HG03520 (cell line): ENCODE results near the gene SMIM26.
A peak's percentile ranks its signal among the peaks of the same experiment; 100 is the strongest.

Experiments used
- ATAC-seq: cut with Tn5 transposase; IDR thresholded peaks from one replicate; pipeline ENCODE4 v1.9.1; 2021; ENCODE audit warnings: mild to moderate bottlenecking, moderate library complexity; ENCODE audit not compliant: unreplicated experiment

Gene SMIM26

DNA sequence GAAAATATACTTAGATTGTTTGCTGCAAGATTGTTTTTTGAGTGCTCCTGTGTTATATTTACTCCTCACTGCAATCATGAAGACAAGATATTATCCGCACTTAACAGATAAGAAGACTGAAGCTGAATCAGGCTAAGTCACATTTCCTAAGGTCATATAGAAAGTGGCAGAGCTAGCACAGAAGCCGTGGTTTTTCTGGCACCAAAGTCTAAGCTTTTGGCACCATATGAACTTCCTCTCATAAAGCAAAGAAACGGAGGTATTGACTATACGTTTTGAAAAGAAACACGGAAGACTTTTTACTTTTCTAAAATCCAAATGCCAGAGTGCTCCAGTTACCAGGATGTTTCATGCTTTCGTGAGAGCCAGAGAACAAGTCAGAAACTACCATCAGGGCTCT is 11.3 kb downstream of the SMIM26 start:
- no peak for ATAC-seq

DNA sequence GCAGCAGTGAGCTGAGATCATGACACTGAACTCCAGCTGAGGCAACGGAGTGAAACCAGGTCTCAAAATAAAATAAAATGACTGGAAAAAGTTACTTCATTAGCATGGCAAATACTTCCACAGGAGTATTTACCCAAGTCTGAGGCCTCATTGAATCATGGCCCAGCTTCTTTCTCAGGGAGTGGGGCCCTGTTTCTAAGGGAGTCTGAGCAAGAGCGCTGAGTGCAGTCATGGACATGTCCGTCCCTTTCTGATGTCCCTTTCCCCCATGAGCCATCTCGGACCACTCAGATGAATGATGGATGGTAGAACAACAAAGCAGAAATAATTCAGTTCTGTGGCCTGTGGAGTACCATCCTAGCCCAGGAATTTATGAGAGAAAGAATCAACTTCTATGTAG is 12.8 kb downstream of the SMIM26 start:
- ATAC-seq: no peak

DNA sequence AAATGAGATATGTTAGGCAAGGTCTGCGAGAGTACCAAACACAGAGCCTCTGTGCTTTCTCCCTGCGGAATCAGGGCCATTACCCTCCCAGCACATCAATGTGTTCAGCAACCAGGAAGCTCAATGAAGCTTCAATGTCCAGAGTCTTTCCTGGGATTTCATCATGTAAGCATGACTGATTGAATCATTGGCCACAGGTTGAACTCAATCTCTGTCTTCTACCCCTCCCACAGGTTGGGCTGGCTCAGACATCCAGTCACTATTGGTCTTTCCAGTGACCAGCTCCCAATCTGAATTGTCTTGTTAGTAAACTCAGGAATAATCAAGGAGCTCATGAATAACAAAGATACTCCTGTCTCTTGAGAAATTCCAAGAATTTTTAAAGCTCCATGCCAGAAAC is 17.9 kb downstream of the SMIM26 start:
- no peak for ATAC-seq

DNA sequence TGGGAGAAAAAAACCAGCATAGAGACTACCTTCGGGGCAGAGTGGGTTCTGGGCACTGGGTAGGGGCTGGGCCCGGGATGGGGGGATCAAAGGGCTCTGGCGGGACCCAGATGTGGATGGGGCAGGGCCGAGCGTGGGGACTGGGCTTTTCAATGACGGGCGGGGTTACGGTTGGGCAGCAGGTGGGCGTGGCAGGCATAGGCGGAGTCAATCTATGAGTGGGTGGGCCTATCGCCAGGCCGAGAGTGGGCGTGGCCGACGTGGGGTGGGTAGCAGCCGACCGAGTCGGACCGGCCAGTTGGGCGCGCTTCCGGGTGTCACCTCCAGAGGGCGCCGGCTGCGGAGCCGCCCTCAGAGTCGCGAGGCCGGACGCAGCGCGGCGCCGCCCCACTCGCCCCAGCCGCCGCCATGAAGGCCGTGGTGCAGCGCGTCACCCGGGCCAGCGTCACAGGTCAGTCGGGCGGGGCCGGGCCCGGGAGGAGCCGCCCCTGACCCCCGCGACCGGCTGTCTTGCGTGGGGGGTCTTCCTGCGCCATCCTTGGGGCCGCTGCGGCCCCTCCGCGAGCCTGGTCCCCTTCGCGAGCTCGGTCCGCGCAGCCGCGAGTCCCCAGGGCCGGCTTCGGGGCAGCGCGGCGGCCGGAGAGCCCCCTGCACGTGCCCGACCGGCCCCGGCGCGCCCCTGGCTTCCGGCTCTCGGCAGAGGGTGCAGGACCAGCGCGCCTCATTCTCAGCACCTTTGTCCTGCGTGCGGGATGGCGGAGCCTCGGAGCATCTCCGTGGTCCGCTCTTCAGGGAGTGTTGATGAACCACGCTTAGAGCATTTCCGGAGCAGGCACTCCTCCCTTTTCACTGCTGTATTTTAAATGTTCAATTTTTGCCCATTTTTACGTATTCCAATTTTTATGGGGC is 20.7 kb downstream of the SMIM26 start, which contains the start of gene DTD1:
Gene DTD1 (plus strand): TSS at position 390 of the 909 bp plus-strand sequence. CDS start 19 bp downstream, at position 409.
- ATAC-seq: peak; percentile 87

DNA sequence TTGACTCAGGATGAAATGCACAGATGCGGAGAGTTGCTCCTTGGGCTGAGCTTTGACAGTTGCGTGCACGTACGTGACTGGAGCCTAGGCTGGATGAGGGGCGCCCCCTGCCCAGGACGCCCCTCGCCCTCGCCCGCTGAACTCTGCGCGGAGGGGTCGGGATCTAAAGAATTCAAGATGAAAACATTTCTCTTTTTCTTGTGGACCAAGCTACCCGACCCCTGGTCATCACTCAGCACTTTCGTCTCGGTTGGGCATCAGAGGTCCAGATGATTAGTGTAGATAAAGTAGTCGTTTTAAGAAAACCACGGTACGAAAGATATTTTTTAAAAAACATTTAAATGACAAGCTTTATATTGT is 21.3 kb downstream of the SMIM26 start:
- ATAC-seq: no peak

DNA sequence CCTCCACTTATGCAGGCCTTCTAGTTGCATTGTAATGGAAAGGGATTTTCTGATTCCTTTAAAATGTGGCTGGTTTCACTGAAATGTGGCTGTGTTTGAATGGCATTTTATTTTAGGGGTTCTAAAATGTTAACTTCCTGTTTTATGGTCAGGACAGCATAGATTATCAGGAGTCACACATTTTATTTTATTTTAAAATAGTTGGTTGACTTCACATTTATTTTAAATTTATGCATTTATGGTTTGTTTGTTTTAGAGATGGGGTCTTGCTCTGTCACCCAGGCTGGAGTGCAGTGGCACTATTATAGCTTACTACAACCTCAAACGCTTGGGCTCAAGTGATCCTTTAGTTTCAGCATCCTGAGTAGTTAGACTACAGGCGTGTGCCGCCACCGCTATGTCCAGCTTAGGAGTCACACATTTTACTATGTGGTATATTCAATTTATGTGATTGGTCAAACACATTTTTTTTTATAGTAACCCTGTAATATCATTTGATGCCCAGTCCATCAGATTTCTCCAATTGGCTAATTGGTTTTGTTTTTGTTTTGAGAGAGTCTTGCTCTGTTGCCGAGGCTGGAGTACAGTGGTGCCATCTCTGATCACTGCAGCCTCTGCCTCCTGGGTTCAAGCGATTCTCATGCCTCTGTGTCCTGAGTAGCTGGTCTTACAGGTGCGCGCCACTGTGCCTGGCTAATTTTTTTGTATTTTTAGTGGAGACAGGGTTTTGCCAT is 22.9 kb downstream of the SMIM26 start:
- ATAC-seq: no peak

DNA sequence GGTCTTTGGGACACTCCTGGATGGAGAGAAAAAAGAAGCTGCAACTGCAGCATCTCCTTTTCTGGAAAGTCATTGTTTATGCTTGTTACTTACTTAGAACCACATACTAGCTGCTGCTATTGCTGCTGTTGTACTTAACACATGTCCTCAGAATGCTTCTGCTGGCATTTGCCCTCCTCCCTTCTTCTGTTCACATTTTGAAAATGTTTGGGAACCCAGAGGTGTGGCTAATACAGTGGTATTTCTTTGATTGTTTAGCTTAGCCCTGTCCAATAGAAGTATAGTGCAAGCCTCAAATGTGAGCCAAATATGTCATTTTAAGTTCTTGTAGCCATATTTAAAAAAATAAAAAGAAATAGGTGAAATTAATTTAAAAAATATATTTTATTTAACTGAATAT is 29.0 kb downstream of the SMIM26 start:
- ATAC-seq: no peak

DNA sequence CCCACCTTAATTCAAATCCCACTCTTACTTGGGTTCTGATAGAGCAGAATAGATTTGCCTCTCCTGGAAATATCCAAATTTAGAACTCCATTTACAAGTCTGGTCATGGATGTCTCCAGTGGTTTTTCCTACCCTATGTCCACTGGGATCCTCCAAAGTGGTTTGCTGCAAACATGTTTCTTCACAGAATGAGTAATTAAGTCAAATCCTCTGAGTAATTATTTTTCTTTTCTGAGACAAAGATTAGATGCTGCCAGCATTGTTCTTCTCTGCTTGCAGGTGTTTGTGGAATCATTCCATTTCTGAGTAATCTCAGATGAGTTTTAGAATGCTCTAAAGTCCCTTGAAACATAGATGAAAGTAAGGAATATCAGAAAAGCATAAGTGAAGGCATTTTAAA is 42.5 kb downstream of the SMIM26 start:
- no peak for ATAC-seq

DNA sequence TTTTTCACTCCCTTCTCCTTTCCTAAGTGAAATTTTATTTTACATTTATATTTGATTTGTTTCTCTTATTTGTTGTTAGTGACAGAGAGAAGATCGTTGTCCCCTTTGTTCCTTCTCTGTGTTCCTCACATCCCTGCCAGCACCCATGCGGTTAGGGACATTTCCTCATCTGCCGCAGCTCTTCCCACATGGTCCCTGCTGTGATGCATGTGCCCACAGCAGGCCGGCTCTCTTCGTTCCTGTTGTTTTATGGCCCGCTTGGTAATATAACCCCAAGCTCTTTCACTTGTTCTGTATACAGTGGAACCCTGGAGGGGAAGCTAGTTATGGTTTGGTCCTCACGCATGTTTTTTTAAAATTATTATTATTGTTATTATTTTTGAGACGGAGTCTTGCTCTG is 44.3 kb downstream of the SMIM26 start:
- no peak for ATAC-seq

DNA sequence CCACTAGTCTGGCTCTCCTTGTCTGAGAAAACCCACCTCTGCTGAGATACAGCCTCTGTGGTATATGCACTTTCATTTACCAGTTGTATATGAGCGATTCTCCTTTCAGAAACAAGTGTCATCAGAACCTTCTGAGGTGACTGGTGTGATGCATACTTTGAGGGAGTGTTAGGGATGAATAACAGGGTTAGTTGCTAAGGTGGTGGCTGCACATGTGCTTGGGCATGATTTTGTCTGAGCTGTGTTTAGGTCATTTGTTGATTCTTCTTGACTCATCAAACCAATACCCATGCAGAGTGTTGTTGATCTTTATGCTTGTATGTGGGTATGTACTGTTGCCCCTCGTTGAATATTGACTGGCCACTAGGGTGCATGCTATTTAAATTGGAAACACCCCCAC is 46.3 kb downstream of the SMIM26 start:
- no peak for ATAC-seq

DNA sequence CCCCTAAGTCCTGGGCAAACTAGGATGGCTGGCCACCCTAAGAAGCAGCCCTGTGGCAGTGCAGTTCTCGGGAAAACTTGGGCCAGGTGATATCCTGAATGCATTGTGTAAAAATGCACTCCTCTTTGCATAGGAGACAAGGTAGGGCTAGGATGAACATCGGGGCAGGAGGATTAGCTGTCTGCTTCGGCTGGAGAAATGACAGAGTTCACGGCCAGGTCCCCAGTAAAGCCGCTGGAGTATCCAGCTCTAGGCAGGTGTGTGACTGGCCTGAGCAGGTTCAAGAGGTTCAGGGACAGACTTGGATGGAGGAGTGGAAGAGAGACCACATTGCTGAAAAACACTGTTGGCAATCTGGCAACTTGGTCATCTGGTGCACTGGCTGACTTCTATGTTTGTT is 47.0 kb downstream of the SMIM26 start:
- no peak for ATAC-seq

DNA sequence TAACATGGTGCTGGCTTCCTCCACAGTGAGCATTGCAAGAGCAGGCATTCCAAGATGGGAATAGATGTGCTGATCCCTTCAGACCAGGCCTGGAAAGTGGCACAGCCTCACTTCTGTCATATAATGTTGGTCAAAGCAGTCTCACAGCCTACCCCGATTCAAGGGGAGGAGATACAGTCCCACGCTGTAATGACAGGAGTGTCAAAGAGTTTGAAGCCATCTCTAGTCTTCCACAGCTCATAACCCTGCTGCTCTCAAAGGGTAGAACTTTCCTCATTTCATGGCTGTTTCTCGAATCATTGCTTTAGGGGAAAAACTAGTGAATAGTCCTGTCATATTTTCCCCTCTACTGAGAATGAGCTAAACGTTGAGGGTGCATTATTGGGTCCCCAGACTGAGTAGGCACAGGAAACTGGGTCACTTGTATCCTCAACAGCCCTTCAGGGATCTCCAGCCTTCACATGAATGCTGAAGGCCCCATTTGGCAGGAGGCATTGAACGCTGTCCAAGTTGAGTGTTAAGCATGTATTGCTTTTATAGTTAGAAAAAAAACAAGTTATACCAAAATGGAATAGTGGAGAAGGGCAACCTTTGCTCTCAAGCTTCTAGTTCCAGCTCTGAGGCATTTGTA is 47.9 kb downstream of the SMIM26 start:
- ATAC-seq: no peak
